GM19193 (cell line): ENCODE measurements around the gene PSD.
A peak's percentile ranks its signal among the peaks of the same experiment; 100 is the strongest.

Experiments used
- POLR2A ChIP-seq: IDR thresholded peaks from 4 replicates; pipeline ENCODE4 v1.6.1; 2011; ENCODE audit not compliant: insufficient read depth, insufficient read length; ENCODE audit errors: extremely low read depth

Gene PSD

DNA sequence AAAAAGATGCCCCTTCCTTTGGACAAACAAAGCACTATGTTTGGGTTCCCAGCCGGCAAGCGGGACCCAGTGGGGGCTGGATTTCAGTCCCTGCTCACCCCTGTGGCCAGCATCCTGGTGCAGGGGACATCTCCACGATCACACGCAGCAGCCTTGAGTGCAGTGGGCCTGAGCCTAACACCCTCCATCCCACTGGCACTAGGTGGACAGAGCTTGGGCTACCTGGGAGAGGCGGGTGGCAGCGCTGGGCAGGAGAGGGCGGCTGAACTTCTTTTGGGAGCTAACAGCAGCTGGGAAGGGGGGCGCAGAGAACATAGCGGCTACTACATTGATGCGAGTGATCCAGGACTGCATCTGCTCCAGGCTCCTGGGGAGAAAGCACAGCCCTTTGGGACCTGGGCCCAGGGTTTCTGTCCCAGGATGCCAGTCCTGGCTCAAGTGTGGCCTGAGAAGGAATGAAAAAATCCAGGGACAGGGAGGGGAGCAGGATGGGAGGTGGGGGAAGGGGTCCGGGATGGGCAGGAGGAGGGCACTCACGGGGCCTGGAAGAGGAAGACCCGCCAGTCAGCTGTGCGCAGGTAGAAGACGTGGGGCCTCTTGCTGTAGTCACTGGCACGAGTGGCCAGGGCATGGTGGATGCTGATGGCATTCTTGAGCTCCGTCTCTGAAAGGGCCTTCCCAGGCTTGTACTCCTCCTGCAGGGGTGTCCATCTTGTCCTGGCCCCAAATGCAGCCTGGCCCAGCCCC, 14.1 kb downstream of the PSD start:
- TF ChIP-seq POLR2A = peak; percentile 54

DNA sequence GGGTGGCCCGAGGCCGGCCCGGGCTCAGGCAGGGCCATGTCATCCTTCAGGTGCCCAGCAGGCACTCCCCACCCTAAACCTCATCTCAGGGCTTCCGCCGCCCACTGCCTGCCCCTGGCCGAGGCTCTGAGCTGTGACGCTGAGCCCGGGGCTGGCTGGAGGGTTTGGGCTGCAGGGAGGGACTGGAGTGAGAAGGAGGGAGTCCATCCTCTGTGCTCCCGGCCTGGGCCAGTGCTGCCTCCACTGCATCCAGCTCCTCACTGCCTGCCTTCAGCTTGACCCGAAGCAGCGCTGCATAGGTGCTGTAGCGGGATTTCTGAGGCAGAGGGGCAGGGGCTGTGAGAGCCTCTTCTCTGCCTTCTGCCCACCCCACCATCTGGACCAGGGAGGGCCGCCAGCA, 15.5 kb downstream of the PSD start:
- TF ChIP-seq POLR2A = peak; percentile 24

DNA sequence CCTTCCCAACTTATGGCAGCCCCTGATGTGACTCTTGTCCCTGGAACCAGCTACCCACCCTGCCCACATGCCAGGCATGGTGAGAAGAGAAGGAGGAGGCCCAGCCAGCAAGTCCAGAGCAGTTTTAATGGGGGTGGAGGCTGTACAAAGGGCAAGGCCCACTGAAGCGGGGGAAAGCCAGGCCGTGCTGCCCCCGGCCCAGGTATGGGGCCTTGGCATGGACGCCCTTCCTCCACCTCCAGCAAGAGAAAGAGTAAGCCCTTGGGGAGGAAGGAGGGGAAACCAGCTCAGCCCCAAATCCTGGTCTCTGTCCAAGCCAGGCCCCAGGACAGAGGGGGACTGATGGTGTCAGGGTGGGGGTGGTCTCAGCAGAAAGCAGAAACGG, 16.1 kb downstream of the PSD start:
- no peak for TF ChIP-seq POLR2A

DNA sequence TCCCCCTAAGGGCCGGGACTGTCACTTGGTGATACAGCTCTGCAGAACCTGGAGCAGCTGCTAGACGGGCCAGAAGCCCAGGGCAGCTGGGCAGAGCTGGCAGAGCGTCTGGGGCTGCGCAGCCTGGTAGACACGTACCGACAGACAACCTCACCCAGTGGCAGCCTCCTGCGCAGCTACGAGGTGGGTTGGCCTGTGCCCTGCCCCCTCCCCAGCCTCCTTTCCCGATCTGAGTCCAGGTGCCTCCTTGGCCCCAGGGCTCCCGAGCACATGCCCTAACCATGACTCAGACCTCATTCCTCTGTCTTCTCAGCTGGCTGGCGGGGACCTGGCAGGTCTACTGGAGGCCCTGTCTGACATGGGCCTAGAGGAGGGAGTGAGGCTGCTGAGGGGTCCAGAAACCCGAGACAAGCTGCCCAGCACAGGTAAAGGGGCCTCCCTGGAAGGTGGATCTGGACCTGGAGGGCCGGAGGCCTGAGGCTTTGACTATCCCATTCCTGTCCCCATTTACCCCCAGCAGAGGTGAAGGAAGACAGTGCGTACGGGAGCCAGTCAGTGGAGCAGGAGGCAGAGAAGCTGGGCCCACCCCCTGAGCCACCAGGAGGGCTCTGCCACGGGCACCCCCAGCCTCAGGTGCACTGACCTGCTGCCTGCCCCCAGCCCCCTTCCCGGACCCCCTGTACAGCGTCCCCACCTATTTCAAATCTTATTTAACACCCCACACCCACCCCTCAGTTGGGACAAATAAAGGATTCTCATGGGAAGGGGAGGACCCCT, 16.7 kb downstream of the PSD start:
- TF ChIP-seq POLR2A = no peak

DNA sequence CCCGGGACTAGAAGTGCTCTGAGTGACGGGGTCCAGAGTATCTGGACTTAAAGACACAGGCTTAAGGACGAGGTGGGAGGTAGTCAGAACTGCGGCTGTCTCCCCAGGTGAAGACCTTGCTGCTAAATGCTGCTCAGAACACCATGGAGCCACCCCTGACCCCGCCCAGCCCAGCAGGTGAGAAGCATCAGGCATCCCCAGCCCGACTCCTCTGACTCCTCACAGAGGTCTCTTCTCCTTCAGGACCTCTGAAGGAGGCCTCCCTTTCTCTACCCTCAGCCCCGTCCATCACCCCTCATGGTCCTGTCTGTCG, 17.3 kb downstream of the PSD start:
- TF ChIP-seq POLR2A = no peak

DNA sequence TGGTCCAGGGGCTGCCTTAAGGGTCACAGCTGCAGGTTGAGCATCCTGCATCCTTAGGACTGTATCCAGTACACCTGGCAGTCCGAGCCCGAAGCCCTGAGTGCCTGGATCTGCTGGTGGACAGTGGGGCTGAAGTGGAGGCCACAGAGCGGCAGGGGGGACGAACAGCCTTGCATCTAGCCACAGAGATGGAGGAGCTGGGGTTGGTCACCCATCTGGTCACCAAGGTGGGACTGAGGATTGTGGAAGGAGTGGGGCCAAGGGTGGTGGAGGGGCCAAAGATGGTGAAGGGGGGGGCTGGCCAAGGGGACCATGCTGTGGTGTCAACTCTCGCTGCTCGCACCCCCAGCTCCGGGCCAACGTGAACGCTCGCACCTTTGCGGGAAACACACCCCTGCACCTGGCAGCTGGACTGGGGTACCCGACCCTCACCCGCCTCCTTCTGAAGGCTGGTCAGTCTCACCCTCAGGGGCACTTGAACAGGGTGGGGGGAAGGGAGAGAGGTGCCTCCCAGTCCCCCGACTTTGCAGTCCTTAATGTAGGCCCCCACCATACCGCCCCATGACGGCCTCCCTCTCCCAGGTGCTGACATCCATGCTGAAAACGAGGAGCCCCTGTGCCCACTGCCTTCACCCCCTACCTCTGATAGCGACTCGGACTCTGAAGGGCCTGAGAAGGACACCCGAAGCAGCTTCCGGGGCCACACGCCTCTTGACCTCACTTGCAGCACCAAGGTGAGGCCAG, 17.8 kb downstream of the PSD start:
- peak; percentile 23 for TF ChIP-seq POLR2A

DNA sequence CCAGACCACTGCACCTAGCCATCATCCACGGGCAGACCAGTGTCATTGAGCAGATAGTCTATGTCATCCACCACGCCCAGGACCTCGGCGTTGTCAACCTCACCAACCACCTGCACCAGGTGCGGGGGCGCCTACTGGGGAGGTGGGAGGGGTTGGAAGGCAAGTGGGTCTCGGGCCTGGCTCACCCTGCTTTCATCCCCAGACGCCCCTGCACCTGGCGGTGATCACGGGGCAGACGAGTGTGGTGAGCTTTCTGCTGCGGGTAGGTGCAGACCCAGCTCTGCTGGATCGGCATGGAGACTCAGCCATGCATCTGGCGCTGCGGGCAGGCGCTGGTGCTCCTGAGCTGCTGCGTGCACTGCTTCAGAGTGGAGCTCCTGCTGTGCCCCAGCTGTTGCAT, 18.5 kb downstream of the PSD start:
- no peak for TF ChIP-seq POLR2A

DNA sequence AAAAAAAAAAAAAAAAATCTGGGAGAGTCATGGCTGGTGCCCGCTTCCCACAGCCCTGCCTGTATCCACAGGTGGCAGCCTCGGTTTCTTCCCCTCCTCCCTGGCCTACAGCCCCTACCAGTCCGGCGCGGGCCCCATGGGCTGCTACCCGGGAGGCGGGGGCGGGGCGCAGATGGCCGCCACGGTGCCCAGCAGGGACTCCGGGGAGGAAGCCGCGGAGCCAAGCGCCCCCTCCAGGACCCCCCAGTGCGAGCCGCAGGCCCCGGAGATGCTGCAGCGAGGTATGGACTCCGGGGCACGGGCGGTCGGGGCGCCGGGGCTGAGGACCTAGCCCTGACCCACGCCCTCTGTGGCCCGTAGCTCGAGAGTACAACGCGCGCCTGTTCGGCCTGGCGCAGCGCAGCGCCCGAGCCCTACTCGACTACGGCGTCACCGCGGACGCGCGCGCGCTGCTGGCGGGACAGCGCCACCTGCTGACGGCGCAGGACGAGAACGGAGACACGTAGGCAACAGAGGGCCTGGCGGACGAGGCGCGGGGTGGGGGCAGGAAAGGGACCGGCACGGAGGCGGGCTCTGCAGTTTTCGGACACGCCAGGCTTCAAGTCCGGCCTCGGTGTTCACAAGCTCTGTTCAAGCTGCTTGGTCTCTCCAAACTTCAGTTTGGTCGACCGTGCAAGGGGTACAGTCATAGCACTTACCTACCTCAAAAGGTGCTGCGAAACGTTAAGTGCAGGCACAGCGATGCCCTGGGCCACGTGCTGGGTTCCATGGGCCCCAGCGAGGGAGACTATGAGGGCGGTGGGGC, 19.2 kb downstream of the PSD start:
- TF ChIP-seq POLR2A = peak; percentile 59

DNA sequence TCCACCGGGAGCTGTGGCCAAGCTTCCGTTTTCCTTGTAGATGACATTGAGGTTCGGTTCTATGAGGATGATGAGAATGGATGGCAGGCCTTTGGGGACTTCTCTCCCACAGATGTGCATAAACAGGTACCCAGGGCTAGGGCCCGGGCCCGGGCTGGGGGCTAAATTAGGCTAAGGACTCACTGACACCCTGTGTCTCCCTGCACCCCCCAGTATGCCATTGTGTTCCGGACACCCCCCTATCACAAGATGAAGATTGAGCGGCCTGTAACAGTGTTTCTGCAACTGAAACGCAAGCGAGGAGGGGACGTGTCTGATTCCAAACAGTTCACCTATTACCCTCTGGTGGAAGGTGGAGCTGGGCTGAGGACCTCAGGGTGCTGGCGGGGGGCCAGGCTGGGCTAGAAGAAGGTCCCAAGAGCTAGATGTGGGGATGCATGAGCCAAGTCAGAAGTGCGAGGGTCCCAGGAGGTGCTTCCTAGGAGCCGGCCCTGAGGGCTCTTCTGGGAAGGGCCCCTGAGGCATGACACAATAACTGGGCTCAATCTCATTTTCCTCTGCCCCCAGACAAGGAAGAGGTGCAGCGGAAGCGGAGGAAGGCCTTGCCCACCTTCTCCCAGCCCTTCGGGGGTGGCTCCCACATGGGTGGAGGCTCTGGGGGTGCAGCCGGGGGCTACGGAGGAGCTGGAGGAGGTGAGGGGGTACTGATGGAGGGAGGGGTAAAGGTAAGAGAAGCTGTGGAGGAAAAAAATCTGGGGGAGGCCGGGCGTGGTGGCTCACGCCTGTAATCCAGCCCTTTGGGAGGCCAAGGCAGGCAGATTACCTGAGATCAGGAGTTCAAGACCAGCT, 20.2 kb downstream of the PSD start:
- peak; percentile 27 for TF ChIP-seq POLR2A

DNA sequence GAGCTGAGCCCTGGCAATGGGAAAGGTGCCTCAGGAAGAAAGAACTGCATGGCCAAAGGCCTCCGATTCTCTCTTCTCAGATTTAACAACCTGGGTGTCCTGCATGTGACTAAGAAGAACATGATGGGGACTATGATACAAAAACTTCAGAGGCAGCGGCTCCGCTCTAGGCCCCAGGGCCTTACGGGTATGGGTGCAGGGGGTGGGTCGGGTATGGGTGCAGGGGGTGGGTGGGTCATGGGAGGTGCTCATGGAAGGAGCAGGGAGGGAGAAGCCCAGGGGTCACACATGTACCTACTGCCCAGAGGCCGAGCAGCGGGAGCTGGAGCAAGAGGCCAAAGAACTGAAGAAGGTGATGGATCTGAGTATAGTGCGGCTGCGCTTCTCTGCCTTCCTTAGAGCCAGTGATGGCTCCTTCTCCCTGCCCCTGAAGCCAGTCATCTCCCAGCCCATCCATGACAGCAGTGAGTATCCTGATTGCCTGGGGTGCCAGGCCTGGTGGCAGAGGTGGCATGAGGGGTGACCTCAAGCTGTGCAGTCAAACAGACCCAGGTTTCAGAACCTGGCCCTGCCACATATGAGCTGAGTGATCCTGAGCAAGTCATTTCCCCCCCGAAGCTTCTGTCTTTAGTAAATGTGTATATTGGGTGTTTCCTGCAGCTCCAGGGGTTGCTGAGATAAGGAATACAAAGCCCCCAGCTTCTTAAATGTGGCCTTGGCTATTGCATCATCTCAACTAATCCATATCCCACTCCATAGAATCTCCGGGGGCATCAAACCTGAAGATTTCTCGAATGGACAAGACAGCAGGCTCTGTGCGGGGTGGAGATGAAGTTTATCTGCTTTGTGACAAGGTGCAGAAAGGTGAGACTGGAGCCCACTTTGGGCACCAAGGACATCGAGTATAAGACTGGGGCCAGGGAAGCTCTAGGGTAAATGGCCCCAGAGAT, 21.1 kb downstream of the PSD start:
- peak; percentile 30 for TF ChIP-seq POLR2A

DNA sequence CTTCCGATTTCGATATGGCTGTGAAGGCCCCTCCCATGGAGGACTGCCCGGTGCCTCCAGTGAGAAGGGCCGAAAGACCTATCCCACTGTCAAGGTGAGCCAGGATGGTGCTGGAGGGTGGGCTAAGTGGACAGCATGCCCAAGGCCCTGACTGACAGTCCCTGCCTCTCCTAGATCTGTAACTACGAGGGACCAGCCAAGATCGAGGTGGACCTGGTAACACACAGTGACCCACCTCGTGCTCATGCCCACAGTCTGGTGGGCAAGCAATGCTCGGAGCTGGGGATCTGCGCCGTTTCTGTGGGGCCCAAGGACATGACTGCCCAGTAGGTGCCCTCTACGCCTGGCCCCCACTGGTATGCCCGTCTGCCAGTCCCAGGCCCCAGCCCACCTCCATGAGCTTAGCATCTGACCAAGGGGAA, 21.8 kb downstream of the PSD start:
- TF ChIP-seq POLR2A = peak; percentile 3

DNA sequence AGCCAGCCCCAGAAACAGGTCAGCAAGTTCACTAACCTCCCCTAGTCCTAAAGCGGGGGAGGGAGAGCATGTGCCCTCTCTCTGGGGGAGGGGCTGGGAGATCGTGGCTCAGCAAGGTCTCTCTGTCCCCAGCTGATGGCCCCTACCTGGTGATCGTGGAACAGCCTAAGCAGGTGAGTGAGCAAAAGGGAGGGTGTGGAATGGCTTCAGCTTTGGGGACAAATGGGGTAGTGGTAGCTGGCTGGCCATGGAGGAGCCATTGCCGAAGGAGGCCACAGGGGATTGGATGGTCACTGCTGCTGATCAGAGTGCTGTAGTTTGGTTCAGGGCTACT, 22.3 kb downstream of the PSD start:
- TF ChIP-seq POLR2A = no peak

DNA sequence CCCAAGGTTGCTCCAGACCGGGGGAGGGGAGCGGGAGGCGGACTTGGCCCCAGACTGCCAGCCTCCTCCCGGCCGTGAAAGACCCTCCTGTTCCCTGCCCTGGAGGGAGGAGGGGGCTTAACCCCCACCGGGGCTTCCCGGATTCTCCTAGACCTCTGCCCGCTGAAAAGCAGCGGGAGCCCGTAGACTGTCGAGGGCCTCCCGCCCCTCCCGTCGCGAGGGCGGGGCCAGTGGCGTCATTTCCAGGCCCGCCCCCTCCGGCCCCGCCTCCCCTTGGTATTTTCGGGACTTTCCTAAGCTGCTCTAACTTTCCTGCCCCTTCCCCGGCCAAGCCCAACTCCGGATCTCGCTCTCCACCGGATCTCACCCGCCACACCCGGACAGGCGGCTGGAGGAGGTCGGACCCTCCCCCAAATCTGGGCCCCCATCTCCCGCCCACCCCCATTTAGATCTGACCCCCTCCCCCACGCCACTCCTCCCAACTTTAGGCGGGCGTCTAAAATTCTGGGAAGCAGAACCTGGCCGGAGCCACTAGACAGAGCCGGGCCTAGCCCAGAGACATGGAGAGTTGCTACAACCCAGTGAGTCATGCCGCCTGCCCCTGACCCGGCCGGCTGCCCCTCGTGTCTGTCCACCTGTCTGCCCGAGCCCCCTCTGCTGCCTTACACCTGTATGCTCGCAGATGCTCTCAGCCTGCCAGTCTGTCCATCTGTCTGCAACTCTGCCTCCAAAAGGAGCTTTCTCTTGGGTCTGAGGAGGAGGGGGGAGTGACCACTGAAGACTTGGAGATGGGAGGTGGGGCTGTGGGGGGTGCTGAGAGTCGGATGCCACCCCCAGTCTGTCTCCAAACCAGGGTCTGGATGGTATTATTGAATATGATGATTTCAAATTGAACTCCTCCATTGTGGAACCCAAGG, 22.9 kb downstream of the PSD start, which contains the start of gene NFKB2:
Gene NFKB2 (plus strand): TSS at position 306 of the 917 bp plus-strand sequence. CDS start 255 bp downstream, at position 561.
- peak; percentile 62 for TF ChIP-seq POLR2A
